RWPE2 (cell line): Measurements from ENCODE around the gene ARHGAP9.

Experiments used
- ATAC-seq: fragments of 200-7000 bp; cut with Tn5 transposase; 3 replicates; pipeline ENCODE4 v1.9.1; 2021; ENCODE audit warnings: low read depth
- DNase-seq: peaks from one replicate; pipeline ENCODE4 v3.0.0-alpha.2; 2020; ENCODE audit warnings: low spot score
- H3K27ac ChIP-seq: fragments of 450-650 bp; 2 replicates; pipeline ENCODE4 v1.5.1; 2017; ENCODE audit warnings: mild to moderate bottlenecking; ENCODE audit not compliant: poor library complexity, severe bottlenecking
- H3K27me3 ChIP-seq: fragments of 250-450 bp; sonication (Bioruptor Pico); 2 replicates; pipeline ENCODE4 v1.5.1; 2021; ENCODE audit warnings: mild to moderate bottlenecking, moderate library complexity; ENCODE audit not compliant: insufficient read depth, poor library complexity, severe bottlenecking
- H3K36me3 ChIP-seq: fragments of 250-450 bp; sonication (Bioruptor Pico); 2 replicates; pipeline ENCODE4 v1.5.1; 2020; ENCODE audit warnings: low read depth, mild to moderate bottlenecking, moderate library complexity
- H3K4me1 ChIP-seq: fragments of 250-450 bp; sonication (Bioruptor Pico); 2 replicates; pipeline ENCODE4 v1.5.1; 2021; ENCODE audit warnings: mild to moderate bottlenecking, moderate library complexity; ENCODE audit not compliant: insufficient read depth, poor library complexity, severe bottlenecking
- H3K4me3 ChIP-seq: fragments of 250-450 bp; sonication (Bioruptor Pico); 2 replicates; pipeline ENCODE4 v1.5.1; 2021; ENCODE audit warnings: mild to moderate bottlenecking, moderate library complexity; ENCODE audit not compliant: severe bottlenecking
- H3K9me3 ChIP-seq: fragments of 250-450 bp; sonication (Bioruptor Pico); 2 replicates; pipeline ENCODE4 v1.5.1; 2021; ENCODE audit warnings: mild to moderate bottlenecking, moderate library complexity; ENCODE audit not compliant: severe bottlenecking
- TF ChIP-seq, protein P1 (sequence below): fragments of 450-650 bp; IDR thresholded peaks from one replicate; pipeline ENCODE4 v1.5.1; 2017; ENCODE audit warnings: mild to moderate bottlenecking, moderate library complexity; ENCODE audit not compliant: poor library complexity, severe bottlenecking

Gene ARHGAP9

DNA sequence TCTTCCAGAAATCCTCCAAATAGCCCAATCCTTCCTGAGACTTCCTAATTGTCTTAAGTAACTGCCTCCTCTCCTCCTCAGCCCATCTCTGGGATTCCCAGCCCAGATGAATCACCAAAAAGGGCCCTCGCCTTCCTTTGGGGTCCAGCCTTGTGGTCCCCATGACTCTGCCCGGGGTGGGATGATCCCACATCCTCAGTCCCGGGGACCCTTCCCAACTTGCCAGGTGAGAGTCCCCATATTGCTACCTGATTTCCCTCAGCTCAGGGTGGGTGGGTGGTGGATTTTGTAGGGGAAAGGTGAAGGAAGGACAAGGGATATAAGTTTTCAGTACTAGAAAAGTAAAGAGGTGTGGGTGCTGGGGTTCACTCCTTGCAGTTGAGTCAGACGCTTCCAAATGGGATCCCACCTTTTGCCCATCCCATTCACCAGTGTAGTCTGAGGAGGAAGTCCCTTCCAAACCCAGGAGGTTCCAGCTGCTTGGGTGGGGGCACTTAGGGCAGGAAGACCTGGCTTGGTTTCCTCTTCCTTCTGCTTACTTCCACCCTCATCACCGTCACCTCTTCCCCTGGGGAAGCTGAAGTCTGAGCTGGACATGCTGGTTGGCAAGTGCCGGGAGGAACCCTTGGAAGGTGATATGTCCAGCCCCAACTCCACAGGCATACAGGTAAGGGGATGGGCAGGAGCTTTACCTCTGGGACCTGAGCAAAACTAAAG is 14.5 kb downstream of the ARHGAP9 start:
- Histone ChIP-seq H3K4me1 (no peaks in the 10 kb centered on the region), H3K27me3 (peaks cover 5% of the 10 kb centered on the region), H3K27ac (no peak overlapping the region), H3K9me3 (no peaks in the 10 kb centered on the region), H3K4me3 (no peak overlapping the region), H3K36me3 (no peaks in the 10 kb centered on the region)
- TF ChIP-seq, protein P1, sequence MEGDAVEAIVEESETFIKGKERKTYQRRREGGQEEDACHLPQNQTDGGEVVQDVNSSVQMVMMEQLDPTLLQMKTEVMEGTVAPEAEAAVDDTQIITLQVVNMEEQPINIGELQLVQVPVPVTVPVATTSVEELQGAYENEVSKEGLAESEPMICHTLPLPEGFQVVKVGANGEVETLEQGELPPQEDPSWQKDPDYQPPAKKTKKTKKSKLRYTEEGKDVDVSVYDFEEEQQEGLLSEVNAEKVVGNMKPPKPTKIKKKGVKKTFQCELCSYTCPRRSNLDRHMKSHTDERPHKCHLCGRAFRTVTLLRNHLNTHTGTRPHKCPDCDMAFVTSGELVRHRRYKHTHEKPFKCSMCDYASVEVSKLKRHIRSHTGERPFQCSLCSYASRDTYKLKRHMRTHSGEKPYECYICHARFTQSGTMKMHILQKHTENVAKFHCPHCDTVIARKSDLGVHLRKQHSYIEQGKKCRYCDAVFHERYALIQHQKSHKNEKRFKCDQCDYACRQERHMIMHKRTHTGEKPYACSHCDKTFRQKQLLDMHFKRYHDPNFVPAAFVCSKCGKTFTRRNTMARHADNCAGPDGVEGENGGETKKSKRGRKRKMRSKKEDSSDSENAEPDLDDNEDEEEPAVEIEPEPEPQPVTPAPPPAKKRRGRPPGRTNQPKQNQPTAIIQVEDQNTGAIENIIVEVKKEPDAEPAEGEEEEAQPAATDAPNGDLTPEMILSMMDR = no peak
- no peak for DNase-seq
- no peak for ATAC-seq

DNA sequence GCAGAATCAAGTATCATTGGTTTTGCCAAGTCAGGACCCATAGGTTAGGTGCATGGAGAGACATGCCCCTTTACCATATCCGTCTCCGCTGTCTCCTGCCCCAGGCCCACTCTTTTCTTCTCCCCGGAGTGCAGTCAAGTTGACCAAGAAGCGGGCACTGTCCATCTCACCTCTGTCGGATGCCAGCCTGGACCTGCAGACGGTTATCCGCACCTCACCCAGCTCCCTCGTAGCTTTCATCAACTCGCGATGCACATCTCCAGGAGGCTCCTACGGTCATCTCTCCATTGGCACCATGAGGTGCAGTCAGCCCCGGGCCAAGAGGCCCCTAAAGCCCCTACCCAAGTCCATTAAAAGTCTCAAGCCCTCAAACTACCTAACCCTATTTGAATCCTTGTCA is 15.1 kb downstream of the ARHGAP9 start:
- H3K4me3 ChIP-seq = no peak overlapping the region
- H3K9me3 ChIP-seq = no peaks in the 10 kb centered on the region
- no peaks in the 10 kb centered on the region for H3K4me1 ChIP-seq
- H3K36me3 ChIP-seq = no peaks in the 10 kb centered on the region
- H3K27me3 ChIP-seq = peaks cover 5% of the 10 kb centered on the region
- DNase-seq (no peak), ATAC-seq (no peak)
- TF ChIP-seq, protein P1 = no peak
- no peak overlapping the region for H3K27ac ChIP-seq

DNA sequence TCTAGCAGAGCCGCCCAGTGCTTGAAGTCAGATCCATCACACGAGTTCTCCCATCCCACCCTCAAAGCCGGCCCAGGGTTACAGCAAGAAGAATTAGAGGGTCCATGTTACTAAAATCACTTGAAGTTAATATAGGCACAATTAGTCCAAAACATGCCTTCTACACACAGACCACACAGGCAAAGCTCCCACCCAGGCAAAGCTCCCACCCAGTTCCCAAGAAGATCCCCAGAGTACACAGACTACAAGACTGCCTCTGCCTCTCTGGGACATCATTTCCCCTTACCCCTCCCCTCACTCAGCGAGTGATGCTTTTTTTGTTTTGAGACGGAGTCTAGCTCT is 16.8 kb downstream of the ARHGAP9 start:
- Histone ChIP-seq H3K4me1 (peaks cover 10% of the 10 kb centered on the region), H3K36me3 (no peaks in the 10 kb centered on the region), H3K9me3 (no peaks in the 10 kb centered on the region), H3K27ac (peak overlapping the region; percentile 64), H3K27me3 (peaks cover 5% of the 10 kb centered on the region), H3K4me3 (no peak overlapping the region)
- DNase-seq (no peak), ATAC-seq (no peak)
- TF ChIP-seq, protein P1 = peak; percentile 80

DNA sequence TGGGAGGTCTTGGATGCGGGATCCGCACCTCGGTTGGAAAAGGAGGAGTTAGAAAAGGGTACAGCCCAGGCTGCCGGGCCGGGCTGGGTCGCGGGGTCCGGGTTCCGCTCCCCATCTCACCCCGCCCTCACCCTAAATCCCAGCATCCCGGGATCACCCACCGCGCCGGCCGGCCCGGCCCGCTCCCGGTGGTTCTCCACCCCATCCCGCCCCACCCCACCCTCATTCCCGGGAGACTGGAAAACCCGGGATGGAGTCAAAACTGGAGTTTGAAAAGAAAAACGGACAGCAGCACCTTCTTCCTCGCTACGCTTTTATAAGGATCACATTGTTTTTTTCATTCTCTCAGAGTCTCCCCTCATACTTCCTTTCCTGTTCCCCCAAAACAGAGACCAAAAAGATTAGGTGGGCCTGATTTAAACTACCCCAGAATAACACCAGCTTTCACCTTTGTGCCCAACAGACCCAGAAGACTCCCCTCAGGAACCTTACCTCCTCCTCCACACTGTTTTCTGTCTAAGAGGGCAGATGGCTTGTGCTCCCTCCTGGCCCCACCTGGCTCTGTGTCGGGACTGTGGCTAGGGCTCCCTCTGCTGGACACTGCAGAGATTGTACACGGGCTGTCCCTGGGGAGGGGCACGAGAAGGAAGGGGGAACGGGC is 17.3 kb downstream of the ARHGAP9 start:
- Histone ChIP-seq H3K4me1 (peaks cover 15% of the 10 kb centered on the region), H3K27me3 (peaks cover 2% of the 10 kb centered on the region), H3K36me3 (no peaks in the 10 kb centered on the region), H3K9me3 (no peaks in the 10 kb centered on the region), H3K4me3 (peak overlapping the region; percentile 36), H3K27ac (peak overlapping the region; percentile 64)
- ATAC-seq (peak; percentile 83), DNase-seq (peak; percentile 91)
- TF ChIP-seq, protein P1 = peak; percentile 98

DNA sequence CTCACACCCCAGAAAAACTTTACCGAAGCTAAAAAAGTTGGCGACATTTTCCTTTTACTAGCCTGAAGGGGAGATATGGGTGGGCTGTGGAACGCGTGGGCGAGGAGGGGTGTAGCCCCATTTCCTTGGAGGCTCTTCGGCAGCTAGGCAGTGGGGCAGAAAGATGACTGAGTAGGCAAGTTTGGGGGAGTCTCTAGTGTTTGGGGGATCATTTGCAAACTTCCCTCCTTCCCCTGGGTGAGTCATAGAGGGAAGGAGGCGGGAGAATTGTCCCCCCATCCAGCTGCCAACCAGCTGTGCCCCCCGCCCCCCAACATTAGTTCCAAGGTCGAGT is 17.8 kb downstream of the ARHGAP9 start:
- TF ChIP-seq, protein P1 = no peak
- peak overlapping the region; percentile 64 for H3K27ac ChIP-seq

More for the DNA sequence above, 17.8 kb downstream of the ARHGAP9 start:
- peaks cover 20% of the 10 kb centered on the region for H3K4me1 ChIP-seq
- H3K36me3 ChIP-seq = no peaks in the 10 kb centered on the region
- H3K4me3 ChIP-seq = peak overlapping the region; percentile 36
- DNase-seq = no peak
- H3K9me3 ChIP-seq = no peaks in the 10 kb centered on the region
- no peak; the same call in 2 of the 3 replicates for ATAC-seq
- H3K27me3 ChIP-seq = no peaks in the 10 kb centered on the region
